DMS 273 (cell line): ENCODE results near the gene ATP2A3.
"Not testable (repeated sequence)": the region's sequence is repeated elsewhere in the genome, so short reads cannot be mapped to it uniquely, and the experiment has no call there.

ENCODE experiments used
- DNase-seq: peaks from one replicate; lab custom pipeline; 2025; ENCODE audit not compliant: unreplicated experiment; lab: John Stamatoyannopoulos, UW

Gene ATP2A3

DNA sequence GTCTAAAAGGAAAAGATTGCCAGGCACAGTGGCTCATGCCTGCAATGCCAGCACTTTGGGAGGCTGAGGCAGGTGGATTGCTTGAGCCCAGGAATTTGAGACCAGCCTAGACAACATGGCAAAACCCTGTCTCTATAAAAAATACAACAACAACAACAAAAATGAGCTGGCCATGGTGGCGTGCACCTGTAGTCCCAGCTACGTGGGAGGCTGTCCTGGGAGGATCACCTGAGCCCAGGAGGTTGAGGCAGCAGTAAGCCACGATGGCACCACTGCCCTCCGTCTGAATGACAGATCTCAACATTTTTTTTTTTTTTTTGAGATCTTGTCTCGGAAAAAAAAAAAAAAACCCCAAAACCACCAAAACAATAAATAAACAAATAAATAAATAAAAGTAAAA, 28.1 kb upstream of the ATP2A3 start:
- DNase-seq: no peak

DNA sequence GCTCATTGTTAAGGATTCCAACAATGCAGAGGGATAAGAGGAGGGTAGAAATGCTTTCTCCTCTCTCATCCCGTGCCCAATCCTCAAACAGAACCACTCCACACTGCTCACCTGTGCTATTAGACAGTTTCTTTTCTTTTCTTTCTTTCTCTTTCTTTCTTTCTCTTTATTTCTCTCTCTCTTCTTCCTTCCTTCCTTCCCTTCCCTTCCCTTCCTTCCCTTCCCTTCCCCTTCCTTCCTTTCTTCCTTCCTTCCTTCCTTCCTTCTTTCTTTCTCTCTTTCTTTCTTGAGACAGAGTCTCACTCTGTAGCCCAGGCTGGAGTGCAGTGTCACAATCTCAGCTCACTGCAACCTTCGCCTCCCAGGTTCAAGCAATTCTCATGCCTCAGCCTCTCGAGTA, 27.5 kb upstream of the ATP2A3 start:
- DNase-seq: not testable (repeated sequence)

DNA sequence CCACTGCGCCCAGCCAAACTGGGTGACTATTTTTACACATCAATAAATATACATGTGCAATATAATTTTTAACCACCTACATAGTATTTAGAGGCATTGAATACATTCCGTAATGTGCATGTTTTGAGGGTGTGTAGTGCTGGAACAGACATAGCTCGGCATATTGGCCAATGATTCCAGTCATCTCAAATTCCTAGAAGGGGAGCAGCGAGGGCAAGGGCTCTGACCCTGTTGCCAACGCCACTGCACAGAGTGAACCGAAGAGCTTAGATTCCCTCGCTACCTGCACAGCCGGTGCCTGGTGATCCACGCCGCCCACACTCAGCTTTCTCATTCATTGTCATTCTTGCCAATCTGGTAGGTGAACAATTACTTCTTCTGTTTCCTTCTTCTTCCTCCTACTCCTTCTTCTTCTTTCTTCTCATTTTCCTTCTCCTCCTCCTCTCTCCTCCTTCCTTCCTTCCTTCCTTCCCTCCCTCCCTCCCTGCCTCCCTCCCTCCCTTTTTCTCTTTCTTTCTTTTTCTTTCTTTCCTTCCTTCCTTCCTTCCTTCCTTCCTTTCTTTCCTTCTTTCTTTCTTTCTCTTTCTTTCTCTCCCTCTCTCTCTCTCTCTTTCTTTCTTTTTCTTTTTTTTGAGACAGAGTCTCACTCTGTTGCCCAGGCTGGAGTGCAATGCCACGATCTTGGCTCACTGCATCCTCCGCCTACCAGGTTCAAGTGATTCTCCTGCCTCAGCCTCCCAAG, 26.3 kb upstream of the ATP2A3 start:
- DNase-seq: no peak

DNA sequence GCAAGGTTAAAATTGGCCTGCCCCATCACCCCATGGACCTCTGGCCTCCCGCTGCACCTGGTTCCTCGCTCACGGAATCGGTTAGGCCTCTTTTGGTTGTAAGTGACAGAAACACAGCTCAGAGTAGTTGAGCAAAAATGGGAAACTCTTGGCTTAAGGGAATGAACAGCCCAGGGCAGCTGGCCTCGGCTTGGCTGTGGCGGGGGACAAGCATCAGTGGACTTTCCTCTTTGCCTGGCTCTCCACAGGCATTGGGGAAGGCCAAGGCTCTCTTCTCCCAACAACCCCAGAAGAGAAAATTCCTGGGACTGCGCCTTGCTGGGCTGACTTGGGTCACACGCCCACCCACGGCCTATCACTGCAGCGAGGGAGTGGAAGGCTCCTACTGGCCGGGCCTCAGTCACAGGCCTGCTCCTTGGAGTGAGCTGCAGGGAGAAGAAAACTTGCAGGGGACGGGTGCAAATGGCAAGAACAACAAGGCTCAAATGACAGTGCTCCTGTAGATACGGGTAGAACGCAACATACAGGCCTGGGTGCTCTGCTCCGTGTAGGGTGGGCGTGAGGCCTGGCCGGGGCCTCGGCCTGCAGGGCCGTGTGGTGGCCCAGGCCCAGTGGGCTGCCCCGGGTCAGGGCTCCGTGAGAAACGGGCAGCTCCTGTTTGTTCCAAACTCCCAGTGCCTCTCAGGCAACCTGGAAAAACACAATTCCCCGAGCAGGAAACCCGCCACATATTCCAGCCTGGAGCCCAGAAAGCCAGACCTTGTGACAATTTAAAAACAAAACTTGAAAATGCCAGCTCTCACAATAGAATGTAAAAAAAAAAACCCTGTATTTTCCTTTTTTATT, 25.0 kb upstream of the ATP2A3 start:
- DNase-seq: no peak

DNA sequence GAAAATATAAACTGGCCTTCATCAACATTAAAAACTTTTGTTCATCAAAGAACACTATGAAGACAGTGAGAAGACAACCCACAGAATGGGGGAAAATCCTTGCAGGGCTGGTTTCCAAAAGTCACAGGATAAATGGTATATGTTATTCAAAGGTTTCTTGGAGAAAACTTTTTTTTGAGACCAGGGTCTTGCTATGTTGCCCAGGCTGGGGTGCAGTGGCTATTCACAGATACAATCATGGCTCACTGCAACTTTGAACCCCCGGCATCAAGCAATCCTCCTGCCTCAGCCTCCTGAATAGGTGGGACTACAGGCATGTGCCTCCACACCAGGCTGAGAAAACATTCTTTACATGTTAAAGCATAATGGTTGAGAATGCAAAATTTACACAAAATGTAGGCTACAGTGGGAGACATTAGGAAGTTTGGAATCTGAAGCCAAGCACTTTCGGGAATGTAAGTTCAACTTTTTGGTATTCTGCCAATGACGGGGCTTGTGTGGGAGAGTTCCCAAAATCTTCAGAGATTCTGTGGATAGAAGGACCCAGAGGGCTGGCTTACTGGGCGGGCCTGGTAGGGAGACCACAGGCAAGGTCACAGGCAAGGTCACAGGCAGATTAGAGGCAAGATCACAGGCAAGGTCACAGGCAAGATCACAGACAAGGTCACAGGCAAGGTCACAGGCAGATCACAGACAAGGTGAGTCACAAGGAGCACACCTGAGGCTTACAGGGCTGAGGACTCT, 24.2 kb upstream of the ATP2A3 start:
- DNase-seq: no peak

DNA sequence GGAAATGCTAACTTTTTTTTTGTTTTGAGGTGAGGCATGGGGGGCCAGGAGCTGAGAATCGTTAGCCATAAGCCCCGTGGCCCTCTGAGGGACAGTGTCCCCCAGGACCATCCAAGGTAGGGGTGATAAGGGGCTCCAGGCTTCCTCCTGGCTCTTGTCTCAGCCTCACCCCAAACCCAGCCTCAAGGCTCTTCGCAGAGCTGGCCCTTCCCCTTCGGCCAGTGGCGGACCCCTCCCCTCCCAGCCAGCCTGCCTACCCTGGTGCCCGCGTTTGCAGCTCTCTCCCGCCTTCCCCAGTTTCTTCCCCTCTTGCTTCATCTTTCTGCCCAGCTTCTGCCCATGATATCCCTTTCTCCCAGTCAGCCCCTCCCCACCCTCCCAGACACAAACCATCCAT, 22.7 kb upstream of the ATP2A3 start:
- DNase-seq: no peak

DNA sequence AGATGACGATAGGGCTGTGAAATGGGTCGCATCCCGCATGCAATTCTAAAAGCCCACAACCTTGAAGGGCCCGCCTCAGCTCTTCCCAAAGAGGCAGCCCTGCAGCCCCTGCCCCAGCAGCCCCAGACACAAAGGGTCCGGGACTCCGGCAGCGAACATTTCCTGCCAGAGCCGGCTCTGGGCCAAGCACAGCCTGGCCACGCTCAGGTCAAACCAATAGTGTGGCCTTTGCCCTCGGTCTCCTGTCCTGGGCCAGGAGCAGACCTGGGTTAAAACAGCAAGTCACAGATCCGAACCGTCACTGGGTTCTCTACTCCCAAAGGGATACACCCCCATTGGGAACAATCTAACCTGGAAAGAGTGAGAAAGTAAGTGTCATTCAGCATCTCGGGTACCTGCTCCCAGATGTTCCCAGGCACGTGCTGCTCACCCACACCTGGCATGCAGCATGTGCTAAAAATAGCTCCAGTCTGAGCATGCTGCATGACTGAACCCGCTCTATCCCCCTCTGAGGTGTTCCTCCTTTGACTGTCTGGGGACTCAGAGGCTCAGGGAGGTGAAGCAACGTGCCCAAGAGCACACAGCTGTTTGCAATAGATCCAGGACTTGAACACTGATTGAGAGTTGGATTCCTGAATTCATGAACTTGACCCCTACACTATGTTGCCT, 22.2 kb upstream of the ATP2A3 start:
- DNase-seq: no peak

DNA sequence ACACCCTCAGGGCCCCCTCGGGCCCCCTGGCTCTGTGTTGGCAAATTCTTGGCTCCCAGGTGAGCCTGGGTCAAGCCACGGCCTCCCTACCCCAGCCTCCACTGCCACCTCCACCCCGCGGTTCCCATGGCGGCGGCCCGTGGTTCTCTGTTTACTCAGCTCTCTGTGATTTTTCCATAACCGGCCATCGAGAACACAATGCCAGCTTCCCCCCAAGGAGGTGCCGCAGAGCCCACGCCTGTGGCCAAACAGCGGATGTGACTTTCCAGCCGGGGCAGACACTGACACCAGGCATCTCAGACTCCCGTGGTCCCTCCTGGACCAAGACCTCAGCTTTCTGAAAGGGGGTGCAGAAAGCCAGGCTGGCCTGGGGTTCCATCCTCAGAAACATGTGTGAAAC, 21.6 kb upstream of the ATP2A3 start:
- DNase-seq: no peak

DNA sequence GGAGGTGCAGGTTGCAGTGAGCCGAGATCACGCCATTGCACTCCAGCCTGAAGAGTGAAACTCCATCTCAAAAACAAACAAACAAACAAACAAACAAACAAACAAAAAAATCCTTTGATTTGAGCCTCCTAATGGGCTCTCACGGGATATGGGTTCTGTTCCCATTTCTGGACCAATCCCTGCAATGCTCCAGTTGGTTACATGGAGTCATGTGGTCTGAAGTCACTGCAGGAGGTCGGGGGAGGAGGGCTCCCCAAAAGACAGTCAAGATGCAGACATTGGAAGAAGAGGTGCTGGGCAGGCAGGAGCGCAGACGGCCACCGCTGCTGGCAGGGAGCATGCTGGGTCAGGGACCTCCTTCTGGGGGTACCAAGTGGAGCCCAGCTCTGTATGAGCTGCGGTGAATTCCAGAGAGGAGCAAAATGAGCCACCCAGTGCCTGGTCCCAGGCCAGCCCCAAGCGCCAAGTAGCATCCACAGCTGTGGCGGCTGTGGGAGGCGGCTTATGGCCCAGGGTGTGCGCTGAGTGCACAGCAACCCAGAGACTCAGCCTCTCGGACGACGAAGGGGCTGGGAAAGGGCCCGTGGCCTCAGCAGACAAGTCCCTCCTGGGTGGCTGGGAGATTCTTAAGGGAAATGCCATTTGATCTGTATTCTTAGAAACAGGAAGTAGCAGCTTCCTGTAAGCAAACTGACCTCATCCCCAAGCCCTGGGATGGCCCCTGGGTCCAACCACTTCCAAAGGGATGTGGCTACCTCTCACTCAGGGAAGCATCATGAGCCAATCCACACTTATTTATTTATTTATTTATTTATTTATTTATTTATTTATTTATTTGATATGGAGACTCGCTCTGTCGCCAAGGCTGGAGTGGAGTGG, 19.6 kb upstream of the ATP2A3 start:
- no peak for DNase-seq

DNA sequence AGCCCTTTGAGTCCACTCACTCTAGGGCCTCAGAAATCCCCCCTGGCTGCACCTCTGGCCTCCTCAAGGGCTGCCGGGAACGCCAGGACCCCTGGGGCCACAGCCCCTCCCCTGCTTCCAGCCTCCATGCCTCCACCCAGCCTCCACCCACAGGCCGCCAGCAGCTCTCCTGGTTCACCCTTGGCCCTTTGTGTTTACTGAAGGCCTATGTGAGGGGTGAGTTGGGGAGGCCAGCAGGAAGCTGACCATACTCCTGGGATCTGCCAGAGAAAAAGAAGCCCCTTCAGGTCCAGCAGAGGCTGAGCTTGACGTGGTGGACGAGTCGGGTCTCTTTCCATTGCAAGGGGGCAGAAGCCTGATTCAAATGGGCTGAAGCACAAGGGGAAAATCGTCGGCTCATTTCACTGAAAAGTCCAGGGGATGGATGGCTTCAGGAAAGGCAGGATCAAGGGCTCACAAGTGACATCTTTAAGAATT, 18.3 kb upstream of the ATP2A3 start:
- DNase-seq: no peak

DNA sequence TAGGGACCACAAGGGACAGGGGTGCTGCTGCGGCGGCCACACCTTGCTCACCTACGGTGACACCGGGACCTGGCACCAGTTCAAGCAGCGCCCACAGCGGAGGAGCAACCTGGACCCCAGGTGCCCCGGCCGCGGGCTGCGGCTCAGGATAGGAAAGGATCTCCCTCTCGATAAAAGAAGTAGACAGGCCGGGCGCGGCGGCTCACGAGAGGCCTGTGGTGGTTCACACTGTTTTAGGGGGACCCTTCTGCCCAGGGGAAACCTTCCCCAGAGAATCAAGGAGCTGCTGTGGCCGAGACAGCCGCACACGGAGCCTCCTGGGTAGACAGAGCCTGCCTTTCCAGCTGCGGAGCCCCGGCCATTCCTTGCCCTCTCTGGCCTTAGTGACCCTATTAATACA, 17.9 kb upstream of the ATP2A3 start:
- no peak for DNase-seq

DNA sequence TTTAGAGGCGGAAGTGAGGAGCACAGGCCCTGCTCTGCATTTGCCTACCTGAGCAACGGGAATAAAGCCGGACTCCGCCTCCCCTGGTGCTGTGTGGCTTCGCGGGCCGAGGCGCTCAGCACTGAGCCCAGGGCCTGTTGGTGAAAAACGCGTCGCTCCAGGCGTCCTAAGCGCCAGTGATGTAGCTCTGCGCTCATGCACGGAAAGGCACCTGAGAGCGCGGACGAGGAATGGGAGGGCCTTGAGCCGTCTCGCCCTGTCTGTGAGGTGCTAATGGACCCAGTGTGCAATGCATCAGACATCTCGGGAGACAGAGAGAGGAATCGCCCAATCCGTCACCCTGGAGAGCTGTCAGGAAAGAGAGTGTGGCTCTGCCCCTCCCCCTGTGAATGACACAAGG, 17.2 kb upstream of the ATP2A3 start:
- DNase-seq: no peak

DNA sequence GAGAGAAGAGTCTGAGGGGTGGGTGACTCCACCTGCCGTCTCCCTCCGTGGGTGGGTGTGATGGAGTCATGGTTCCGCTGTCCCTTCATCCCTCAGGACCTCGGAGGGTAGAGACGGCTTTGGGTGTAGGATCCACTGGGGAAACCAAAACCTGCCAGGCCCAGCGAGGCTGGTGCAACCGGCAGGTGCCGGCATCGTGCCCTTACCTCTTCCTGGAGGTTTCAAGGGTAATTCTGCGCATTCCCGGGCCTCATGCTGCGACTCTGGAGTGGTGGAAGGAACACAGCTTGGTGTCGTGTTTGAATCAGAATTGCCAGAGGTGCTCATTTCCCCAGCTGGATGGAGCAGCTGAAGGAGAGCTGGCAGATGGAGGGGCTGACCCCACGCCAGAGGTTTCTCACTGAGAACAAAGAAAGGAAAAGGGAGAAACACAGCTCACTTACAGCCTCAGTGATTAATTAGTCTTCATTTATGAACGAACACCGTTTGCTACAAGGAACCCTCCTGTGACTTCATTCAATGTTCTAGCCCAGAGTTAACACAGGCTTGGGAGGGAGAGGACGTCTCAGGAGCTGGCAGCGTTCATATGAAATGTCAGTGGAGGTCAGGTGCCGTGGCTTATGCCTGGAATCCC, 16.3 kb upstream of the ATP2A3 start:
- DNase-seq: peak; percentile 60

DNA sequence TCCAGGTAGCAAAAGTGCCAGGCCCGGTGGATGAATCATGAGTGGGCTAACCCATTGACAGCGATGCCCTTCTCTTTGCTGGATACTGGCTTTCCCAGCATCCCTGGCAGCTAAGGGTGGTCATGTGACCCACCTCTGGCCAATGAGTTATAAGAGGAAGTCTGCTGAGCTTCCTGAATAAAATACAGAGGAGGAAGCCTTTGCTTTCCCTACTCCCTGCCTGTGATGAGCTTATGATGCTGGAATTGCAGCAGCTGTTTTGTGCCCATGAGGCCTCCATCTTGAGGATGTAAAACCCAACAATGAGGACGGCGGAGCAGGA, 15.0 kb upstream of the ATP2A3 start:
- DNase-seq: no peak

DNA sequence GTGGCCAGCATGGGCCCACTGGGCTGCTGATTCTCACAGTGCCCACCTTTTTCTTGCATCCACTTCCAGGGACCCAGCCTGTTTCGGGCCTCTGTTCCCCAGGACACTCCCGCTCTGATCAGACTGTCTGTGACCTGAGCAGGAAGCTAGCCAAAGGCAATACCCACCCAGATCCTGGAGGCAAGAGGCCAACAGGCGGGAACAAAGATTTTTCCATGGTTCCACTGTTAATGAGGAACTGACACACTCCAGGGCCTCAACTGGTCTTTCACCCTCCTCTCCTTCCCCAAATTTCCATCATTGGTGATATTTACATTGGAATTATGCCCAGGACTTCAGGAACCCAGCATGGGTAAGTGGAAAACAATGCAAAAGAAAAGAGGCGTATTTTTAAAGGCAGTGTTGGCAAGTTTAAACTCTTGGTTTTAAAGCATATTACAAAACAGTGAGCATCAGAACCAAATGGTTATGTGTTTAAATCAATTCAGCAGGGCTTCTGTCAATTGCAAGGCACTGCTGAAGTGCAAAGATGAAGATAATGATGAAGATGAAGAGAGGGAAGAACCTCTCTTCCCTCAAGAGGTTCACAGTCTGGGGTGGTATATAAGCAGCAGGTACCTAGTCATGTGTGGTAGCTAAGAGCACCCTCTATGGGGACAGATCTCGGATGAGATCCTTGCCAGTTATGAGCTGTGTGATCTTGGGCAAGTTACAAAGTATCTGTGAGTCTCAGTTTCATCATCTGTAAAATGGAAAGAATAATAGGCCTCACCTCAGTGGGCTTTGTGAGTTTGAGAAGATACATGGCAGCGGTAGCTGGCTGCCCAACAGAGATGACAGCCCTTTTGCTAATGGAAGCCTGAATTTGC, 14.4 kb upstream of the ATP2A3 start:
- no peak for DNase-seq

DNA sequence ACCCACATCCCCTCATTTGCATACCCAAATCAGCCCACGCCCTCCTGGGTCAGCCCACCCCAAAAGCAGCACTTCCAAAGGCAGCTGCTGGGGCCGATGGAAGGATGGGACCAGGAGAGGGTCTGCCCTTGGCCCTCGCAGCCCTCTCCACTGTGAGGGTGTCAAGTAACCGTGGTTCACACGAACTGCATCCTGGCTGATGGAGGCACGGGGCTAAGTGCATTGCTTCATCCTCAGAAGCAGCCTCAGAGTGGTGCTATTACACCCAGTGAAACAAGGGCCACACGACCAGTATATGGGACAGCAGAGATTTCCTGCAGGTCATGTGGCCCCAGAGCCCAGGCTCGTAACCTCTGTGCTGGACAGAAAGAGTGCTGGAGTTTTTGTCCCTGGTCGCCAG, 13.2 kb upstream of the ATP2A3 start:
- peak; percentile 29 for DNase-seq

DNA sequence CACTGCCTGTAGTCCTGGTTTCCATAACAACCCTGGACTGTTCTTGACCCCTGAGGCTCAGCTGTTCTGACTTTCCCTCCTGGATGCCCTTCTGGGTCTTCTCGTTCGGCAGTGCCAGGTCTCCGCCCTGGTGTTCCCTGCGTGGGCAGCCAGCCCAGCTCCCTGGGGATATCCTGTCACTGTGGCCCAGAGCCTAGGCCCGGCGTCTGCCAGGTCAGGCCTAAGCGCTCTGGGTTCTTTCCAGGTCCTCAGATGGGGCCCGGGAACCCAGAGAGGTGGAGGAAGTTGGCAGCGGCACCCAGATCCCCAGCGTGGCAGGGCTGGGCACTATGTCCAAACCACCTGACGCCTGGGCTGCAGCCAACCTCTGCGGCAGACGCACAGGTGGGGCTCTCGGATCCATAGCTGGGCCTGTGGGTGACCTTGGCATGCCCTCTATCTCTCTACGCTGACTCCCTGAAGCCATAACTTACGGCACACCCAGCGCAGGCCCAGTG, 12.5 kb upstream of the ATP2A3 start:
- DNase-seq: peak; percentile 60

DNA sequence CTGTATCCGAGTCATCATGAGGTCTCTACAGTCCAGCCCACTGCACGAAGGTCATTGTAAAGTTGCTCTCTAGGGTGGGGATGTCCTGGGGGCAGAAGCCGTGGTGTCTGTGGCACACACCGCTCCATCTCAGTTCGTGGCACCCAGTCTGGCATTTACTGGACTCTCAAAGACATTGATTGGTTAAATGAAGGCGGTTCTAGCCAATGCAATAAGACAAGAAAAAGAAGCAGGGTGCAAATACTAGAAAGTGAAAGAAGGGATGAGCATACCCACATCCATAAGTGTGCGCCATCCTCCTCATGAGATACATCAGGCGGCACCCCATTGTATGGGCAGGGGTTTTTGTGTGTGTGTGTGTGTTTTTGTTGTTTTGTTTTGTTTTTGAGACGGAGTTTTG, 10.7 kb upstream of the ATP2A3 start:
- DNase-seq: no peak
